ENCODE data around the gene ATP8B3.
A peak's percentile ranks its signal among the peaks of the same experiment; 100 is the strongest.

ATP8B3 gene

GRCh38 chr19:1845125-1845515 is 33.0 kb upstream of the ATP8B3 start:
- H3K4me3 ChIP-seq (replicated peaks in 1 of 2; ENCODE audit: low read depth in 2 of 2, low read length in 2 of 2): no peak overlapping the region
- TF ChIP-seq, protein P1, sequence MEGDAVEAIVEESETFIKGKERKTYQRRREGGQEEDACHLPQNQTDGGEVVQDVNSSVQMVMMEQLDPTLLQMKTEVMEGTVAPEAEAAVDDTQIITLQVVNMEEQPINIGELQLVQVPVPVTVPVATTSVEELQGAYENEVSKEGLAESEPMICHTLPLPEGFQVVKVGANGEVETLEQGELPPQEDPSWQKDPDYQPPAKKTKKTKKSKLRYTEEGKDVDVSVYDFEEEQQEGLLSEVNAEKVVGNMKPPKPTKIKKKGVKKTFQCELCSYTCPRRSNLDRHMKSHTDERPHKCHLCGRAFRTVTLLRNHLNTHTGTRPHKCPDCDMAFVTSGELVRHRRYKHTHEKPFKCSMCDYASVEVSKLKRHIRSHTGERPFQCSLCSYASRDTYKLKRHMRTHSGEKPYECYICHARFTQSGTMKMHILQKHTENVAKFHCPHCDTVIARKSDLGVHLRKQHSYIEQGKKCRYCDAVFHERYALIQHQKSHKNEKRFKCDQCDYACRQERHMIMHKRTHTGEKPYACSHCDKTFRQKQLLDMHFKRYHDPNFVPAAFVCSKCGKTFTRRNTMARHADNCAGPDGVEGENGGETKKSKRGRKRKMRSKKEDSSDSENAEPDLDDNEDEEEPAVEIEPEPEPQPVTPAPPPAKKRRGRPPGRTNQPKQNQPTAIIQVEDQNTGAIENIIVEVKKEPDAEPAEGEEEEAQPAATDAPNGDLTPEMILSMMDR (IDR thresholded peaks at IDR 0.05; ENCODE audit: low read depth, low read length): no peak

GRCh38 chr19:1844513-1845124 is 32.5 kb upstream of the ATP8B3 start:
- H3K4me3 ChIP-seq (replicated peaks in 1 of 2; ENCODE audit: low read depth in 2 of 2, low read length in 2 of 2): no peak overlapping the region
- no peak for DNase-seq (ENCODE audit: low read depth in 2 of 2)
- TF ChIP-seq, protein P1 (IDR thresholded peaks at IDR 0.05; ENCODE audit: low read depth, low read length): no peak

More at GRCh38 chr19:1845125-1845515, 33.0 kb upstream of the ATP8B3 start:
- no peak for DNase-seq (ENCODE audit: low read depth in 2 of 2)

GRCh38 chr19:1843646-1844394 is 31.7 kb upstream of the ATP8B3 start:
- no peak for DNase-seq (ENCODE audit: low read depth in 2 of 2)
- no peak overlapping the region for H3K4me3 ChIP-seq (replicated peaks in 1 of 2; ENCODE audit: low read depth in 2 of 2, low read length in 2 of 2)

GRCh38 chr19:1843116-1843515 is 31.0 kb upstream of the ATP8B3 start:
- no peak for DNase-seq (ENCODE audit: low read depth in 2 of 2)
- TF ChIP-seq, protein P1 (IDR thresholded peaks at IDR 0.05; ENCODE audit: low read depth, low read length): no peak
- no peak overlapping the region for H3K4me3 ChIP-seq (replicated peaks in 1 of 2; ENCODE audit: low read depth in 2 of 2, low read length in 2 of 2)

More at GRCh38 chr19:1843646-1844394, 31.7 kb upstream of the ATP8B3 start:
- TF ChIP-seq, protein P1 (IDR thresholded peaks at IDR 0.05; ENCODE audit: low read depth, low read length): peak; percentile 25

DNA sequence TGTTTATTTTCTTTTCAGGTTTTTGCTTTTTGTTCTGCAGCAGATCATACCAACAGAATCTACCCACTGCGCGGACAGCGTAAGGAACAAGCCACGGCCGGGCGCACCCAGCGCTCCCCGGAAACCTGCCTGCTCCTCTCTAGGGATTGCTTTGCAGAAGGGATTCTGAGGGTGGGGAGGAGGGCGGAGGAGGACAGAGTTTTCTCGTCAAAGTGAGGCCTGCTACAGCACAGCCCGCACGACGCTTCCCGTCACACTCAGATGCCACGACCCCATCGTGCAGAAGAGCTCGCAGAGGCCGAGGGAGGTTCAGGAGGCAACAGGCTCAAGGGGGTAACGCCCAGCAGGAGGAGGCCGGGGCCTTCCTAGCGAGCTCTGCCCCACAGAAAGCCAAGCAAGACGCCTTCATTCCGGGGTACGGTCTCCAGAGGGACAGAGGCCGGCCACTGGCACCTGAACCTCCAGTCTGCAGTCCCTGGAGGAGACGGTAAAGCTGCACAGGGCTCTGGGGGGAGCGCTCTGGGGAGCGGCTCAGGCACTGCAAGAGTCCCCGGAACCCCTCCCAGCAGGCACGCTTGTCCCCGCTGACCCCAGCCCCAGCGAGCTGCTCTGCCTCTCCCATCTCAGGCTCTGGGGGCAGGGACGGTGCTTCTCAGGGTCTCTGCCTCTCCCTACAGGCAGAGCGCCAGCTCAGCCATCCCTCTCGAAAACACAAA is 29.3 kb upstream of the ATP8B3 start:
- peak overlapping the region; percentile 6 to 43 for H3K4me3 ChIP-seq (replicated peaks in 1 of 2; ENCODE audit: low read depth in 2 of 2, low read length in 2 of 2)
- no peak for DNase-seq (ENCODE audit: low read depth in 2 of 2)
- TF ChIP-seq, protein P1 (IDR thresholded peaks at IDR 0.05; ENCODE audit: low read depth, low read length): no peak

- peak overlapping the region; percentile 6 to 43 for H3K4me3 ChIP-seq (replicated peaks in 1 of 2; ENCODE audit: low read depth in 2 of 2, low read length in 2 of 2)
- TF ChIP-seq, protein P1 (IDR thresholded peaks at IDR 0.05; ENCODE audit: low read depth, low read length): no peak
Measured at GRCh38 chr19:1840541-1841115, 28.6 kb upstream of the ATP8B3 start.

More at GRCh38 chr19:1840541-1841115, 28.6 kb upstream of the ATP8B3 start:
- peak; percentile 50 to 60 for DNase-seq (ENCODE audit: low read depth in 2 of 2)
